Left cardiac atrium (tissue), 4 donors: ENCODE measurements around the gene LDLRAD3. TPM values are rescaled to one million over a fixed set of nuclear protein-coding genes. Genes with fewer than 3 reads are reported as not detected.
A peak's percentile ranks its signal among the peaks of the same experiment; 100 is the strongest.
"Not testable (repeated sequence)": the region's sequence is repeated elsewhere in the genome, so short reads cannot be mapped to it uniquely, and the experiment has no call there.

Experiments
- ATAC-seq, 2 donors: fragments of 200-7000 bp; cut with Tn5 transposase; one replicate each; pipeline ENCODE4 v1.9.1; 2020; ENCODE audit warnings: mild to moderate bottlenecking in 2 of 2, moderate library complexity in 2 of 2
- DNase-seq: peaks from one replicate; pipeline ENCODE4 v3.0.0-alpha.2; 2020
- intact Hi-C, 2 donors: fragments of 100-400 bp; cut with DNase I; formaldehyde crosslinking; loops; one replicate each; pipeline versions ENCODE4 v1.14.1 to v1.15.1; 2022 to 2023
- total RNA-seq, 2 donors: library from RNA; stranded (reverse); fragmentation: NEBNext Ultra II Directional; extraction: Animal tissue kit (Norgen Biotek cat#: 25700); gene quantifications; one replicate each; pipeline ENCODE4 v1.2.1, GENCODE V29; 2021
- donor health status: DM: no; HTN: yes; CAD: no.
- donor health status: DM: no; HTN: yes; CAD: no; lungs with severe emphysema.
- donor health status: DM: yes; HTN: yes; CAD: no.
- donor health status: Dilated cardiomyopathy.

LDLRAD3 gene
- total RNA-seq, 2 donors from 2014 or later, result 4.7 to 10.8 TPM

- intact Hi-C loops, result no loop called here
- ATAC-seq (no peak), DNase-seq (no peak)
Observed at GRCh38 chr11:36033082-36033751, 89.4 kb downstream of the LDLRAD3 start.

GRCh38 chr11:36033936-36034335 lies 90.1 kb downstream of the LDLRAD3 start:
- no peak for ATAC-seq
- no peak for DNase-seq
- intact Hi-C loops, result no loop called here

DNA sequence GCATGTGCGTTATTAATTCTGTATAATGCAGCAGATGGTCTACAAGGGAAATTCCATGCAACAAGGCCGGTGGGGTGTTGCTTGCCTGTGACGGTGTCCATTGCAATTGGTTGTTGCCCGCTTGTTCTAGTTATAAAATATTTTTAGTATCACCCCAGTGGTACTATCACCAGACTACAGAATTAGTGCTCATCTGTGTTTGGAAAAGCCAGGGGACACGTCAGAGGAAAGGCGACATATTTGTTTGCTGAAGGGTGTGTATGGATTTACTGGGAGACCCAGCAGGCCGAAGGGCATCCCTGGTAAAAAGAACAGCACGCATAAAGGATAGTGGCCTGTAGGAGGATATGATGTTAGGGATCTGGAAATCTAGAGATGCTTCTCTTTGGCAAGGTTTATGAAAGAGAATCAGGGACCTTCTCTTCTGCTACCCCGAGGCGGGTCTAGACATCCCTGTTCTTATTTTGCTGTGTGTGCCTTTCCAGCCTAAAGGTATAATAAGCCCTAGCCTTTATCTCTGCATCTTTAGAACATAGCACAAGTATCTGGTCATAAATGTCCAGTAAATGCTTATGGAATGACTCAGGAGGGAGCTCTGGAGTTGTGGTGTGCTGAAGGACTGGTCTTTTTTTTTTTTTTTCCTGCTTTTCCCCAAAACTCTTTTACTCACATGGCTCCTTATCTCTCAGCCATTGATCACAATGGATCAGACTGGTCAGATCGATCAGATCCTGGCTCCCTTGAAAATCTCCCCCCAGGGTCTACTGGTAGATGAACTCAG lies 90.9 kb downstream of the LDLRAD3 start:
- intact Hi-C loops, result no loop called here
- DNase-seq (no peak), ATAC-seq (no peak)

DNA sequence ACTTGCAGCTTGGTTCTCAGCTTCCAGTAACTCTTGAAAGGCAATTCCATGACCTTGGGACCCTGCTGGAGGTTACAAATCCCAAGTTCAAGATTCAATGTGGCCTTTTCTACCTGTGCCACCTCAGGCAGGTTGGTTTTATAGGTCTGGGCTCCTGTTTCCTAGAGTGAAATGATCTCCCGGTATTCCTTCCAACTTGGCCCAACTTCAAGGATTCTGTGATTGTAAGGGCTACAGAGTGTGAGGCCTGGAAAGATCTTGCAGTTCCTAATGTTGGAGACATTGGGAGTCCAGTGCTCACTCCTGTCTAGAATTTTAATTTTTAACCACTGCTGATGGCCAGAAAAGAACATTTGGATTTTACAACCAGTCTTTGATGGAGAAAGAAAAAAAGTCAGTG lies 91.6 kb downstream of the LDLRAD3 start:
- intact Hi-C loops, result no loop called here
- no peak for ATAC-seq
- DNase-seq, result no peak

GRCh38 chr11:36035999-36036398 lies 92.1 kb downstream of the LDLRAD3 start:
- intact Hi-C loops, result no loop called here
- no peak for DNase-seq
- no peak for ATAC-seq

DNA sequence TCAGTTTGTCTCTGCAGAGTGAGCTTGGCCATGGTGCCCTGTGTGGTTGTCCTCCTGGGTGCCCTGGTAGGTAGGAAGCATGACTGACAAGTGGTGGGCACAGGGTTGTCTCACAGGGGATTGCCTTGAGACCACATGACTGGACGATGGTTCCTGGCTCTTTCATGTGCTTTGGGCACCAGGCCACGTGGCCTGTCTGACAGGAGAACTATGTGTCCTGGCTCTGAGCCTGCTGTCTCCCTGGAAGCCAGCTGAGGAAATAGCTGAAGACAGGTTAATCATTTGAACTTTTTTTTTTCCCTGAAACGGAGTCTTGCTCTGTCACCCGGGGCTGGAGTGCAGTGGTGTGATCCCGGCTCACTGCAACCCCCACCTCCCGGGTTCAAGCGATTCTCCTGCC lies 93.2 kb downstream of the LDLRAD3 start:
- peak; percentile 47 for DNase-seq
- peak in 1 of 2 donors; percentile 70 for ATAC-seq
- intact Hi-C loops, result no loop called here

- ATAC-seq, result no peak
- intact Hi-C loops, result no loop called here
- DNase-seq, result no peak
Observed at GRCh38 chr11:36038541-36038940, 94.7 kb downstream of the LDLRAD3 start.

- no peak for DNase-seq
- intact Hi-C loops, result no loop called here
- no peak for ATAC-seq
Observed at GRCh38 chr11:36039471-36039870, 95.6 kb downstream of the LDLRAD3 start.

DNA sequence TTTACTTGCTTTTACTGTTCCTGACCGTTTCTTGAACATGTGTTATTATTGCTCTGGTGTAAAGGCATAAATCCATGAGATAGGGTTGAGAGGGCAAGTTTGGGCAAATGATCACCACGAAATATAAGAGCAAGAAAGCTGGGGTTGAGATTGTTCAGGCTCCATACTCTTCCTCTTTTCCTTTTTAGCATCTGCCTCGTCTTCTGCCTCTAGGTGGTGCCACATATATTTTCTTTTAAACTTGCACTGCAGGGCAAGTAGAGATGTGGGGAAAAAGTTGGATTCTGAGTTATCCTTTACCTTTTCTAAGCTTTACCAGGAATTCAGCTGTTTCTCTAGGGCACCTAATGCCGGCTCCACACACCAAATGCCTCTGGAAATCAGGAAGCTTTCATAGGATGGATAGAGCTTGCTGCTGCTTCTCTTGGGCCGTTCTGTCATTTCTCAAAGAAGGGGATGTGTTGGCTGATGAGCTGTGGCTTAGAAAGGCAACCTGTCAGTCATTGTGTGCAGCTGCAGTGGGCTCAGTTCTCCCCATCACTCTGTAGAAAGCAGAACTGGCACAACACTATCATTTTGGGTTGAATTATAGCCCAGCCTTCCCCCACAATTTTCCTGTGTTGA lies 98.2 kb downstream of the LDLRAD3 start:
- intact Hi-C loops, result no loop called here
- no peak for ATAC-seq

GRCh38 chr11:36044636-36045035 lies 100.8 kb downstream of the LDLRAD3 start:
- intact Hi-C loops, result no loop called here
- ATAC-seq (no peak), DNase-seq (no peak)

More for the DNA sequence above, 98.2 kb downstream of the LDLRAD3 start:
- no peak for DNase-seq

DNA sequence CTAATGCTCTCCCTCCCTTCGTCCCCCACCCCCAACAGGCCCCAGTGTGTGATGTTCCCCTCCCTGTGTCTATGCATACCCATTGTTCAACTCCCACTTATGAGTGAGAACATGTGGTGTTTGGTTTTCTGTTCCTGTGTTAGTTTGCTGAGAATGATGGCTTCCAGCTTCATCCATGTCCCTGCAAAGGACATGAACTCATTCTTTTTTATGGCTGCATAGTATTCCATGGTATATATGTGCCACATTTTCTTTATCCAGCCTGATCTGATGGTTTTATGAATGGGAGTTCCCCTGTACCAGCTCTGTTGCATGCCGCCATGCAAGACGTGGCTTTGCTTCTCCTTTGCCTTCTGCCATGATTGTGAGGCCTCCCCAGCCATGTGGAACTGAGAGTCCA lies 102.1 kb downstream of the LDLRAD3 start:
- ATAC-seq, intact Hi-C loops, DNase-seq: not testable (repeated sequence)

- intact Hi-C loops, result no loop called here
- no peak for DNase-seq
- no peak for ATAC-seq
Observed at GRCh38 chr11:36046932-36047331, 103.1 kb downstream of the LDLRAD3 start.

DNA sequence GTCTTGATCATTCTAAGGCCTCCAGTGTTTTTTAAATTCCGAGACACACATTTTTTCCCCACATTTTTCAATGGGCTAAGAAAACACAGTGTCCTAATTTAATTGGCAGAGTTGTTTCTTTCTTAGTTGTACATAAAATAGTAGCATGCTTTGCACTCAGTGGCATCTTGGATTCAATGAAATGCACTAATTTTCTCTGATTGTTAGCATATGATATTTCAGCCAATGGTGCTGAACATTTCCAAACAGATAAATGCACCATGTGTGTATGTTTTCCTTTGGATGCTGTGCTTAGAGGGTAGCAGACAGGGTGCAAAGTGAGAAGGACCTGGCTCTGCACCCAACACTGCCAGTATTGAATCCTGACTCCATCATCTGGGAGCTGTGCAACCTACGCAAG lies 103.5 kb downstream of the LDLRAD3 start:
- DNase-seq (no peak), ATAC-seq (no peak)
- intact Hi-C loops, result no loop called here

DNA sequence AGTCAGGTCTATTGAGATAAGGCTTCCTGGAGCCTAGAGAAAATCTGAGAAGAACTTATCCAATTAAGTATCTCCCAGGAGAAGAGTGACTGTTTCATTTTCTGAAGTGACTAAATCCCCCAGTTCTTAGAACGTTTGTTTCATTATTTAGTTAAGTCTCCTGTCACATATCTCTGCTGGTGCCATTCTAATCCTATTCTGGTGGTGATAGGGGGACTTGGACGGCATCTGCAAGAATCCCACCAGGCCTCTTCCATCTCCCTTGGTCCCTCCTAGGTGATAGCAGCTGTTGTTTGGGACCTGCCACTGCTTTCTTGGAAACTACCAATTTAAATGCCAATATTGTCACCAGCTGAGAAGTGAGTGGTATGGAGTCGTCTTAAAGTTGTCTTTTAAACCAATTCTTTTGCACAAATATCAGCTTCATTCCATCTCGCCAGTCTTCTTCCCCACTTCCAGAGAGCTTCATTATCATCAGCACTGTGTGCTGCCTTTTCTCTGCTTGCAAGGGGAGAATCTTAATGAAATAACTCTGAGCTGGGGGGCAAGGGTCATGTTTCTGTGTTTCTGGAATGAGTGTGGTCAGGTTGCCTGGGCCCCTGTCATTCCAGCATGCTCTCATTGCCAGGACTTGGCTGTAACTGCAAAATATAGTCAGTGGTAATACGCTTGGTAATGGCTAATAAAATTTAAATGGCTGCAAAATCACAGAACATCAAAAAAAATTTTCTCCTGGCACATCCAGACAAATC lies 104.8 kb downstream of the LDLRAD3 start:
- intact Hi-C loops, result no loop called here
- no peak for ATAC-seq
- DNase-seq, result no peak

- intact Hi-C loops, result no loop called here
- no peak for DNase-seq
- no peak for ATAC-seq
Observed at GRCh38 chr11:36051235-36052144, 107.6 kb downstream of the LDLRAD3 start.

DNA sequence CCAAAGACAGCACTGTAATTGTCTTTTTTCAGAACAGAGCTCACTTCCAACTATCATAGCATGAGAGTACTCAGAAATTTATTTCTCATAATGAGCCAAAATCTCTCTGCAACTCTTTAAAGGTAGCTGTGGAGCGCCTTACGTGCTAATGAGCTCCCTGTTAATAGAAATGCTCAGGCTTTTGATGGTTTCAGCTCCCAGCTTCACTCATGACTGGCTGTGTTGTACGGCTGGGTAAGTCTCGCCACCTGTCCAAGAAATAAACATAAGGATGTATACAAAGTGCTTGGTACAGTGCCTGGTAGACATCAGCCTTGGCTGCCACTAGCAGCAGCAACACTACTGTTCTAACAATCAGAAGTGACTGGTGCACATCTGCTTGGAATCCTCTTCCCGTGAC lies 109.4 kb downstream of the LDLRAD3 start:
- ATAC-seq, result no peak
- intact Hi-C loops, result no loop called here
- no peak for DNase-seq

GRCh38 chr11:36053862-36054261 lies 110.0 kb downstream of the LDLRAD3 start:
- ATAC-seq (no peak), DNase-seq (no peak)
- intact Hi-C loops, result no loop called here

- ATAC-seq (no peak), DNase-seq (no peak)
- intact Hi-C loops, result no loop called here
Observed at GRCh38 chr11:36054628-36055027, 110.8 kb downstream of the LDLRAD3 start.
